T-helper 2 cell treated with Interferon-gamma antibody and Interleukin-4, amounts not matched to agents 5 μg/mL and 100 μg/mL, for 36 hours (primary cell): ENCODE data around the gene FRMD3.

ENCODE experiments used
- DNase-seq: peaks from one replicate; pipeline ENCODE4 v3.0.0; 2021; ENCODE audit warnings: low spot score
- H3K27ac Mint-ChIP-seq: one replicate; pipeline ENCODE4 v1.8.0; 2021; ENCODE audit warnings: mild to moderate bottlenecking, mixed read lengths
- H3K27me3 Mint-ChIP-seq: one replicate; pipeline ENCODE4 v1.8.0; 2021; ENCODE audit warnings: low read depth, mixed read lengths
- H3K36me3 Mint-ChIP-seq: one replicate; pipeline ENCODE4 v1.8.0; 2021; ENCODE audit warnings: low read depth, mixed read lengths
- H3K4me1 Mint-ChIP-seq: one replicate; pipeline ENCODE4 v1.8.0; 2021; ENCODE audit warnings: low read depth, mixed read lengths
- H3K4me3 Mint-ChIP-seq: one replicate; pipeline ENCODE4 v1.8.0; 2022; ENCODE audit warnings: mild to moderate bottlenecking, moderate library complexity, mixed read lengths
- H3K9me3 Mint-ChIP-seq: one replicate; pipeline ENCODE4 v1.8.0; 2021; ENCODE audit warnings: mixed read lengths

FRMD3 gene

GRCh38 chr9:83198371-83198770 lies 339.8 kb downstream of the FRMD3 start:
- no peaks in the 10 kb centered on the region for H3K9me3 Mint-ChIP-seq

DNA sequence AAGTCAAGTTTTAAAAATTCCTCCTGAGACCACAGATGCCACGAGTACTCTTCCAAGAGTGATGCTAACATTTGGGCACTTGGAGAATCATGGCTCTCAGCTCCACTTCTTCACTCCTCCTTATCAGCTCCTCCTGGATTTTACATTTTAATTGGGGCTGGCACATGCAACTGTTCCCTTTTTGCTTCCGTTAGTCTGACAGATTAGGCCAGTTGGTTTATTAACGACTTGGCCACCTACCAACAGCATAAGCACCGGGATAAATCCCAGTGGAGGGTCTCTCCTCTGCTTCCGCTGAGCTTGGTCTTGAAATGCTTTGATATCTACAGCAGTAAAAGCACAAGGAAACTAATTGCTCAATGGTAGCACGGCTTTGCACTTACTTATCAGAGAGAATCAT lies 340.6 kb downstream of the FRMD3 start:
- DNase-seq, result no peak
- Mint-ChIP-seq H3K4me1 (no peaks in the 10 kb centered on the region), H3K27me3 (no peaks in the 10 kb centered on the region), H3K9me3 (no peaks in the 10 kb centered on the region), H3K36me3 (no peaks in the 10 kb centered on the region), H3K27ac (no peak overlapping the region), H3K4me3 (no peak overlapping the region)

More at GRCh38 chr9:83198371-83198770, 339.8 kb downstream of the FRMD3 start:
- Mint-ChIP-seq H3K36me3 (no peaks in the 10 kb centered on the region), H3K4me1 (no peaks in the 10 kb centered on the region), H3K4me3 (no peak overlapping the region), H3K27ac (no peak overlapping the region), H3K27me3 (no peaks in the 10 kb centered on the region)
- DNase-seq, result no peak

DNA sequence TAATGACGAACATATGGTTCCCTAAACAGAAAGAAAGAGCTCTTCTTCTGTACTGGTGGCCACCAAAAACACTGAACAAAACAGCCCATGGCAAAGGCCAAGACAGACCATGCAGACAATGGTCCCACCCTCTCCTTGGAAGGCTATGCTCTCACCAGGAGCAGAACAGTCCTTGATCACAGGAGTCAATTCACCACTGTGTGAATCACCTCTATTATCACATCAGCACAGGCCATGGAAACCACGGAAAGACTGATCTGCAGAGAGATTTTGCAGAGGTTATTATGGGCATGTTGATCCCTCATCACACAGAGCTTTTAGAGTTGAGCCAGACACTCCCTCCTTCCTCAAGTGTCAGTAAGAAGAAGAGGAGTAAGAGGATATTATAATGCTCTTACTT lies 341.3 kb downstream of the FRMD3 start:
- Mint-ChIP-seq H3K27me3 (no peaks in the 10 kb centered on the region), H3K27ac (no peak overlapping the region), H3K4me3 (no peak overlapping the region), H3K36me3 (no peaks in the 10 kb centered on the region), H3K9me3 (no peaks in the 10 kb centered on the region), H3K4me1 (no peaks in the 10 kb centered on the region)
- no peak for DNase-seq
